Measurements from ENCODE around the gene GKN2. TPM values are rescaled to one million over a fixed set of nuclear protein-coding genes. Genes with fewer than 3 reads are reported as not detected.
A peak's percentile ranks its signal among the peaks of the same experiment; 100 is the strongest.
"Not testable (repeated sequence)": the region's sequence is repeated elsewhere in the genome, so short reads cannot be mapped to it uniquely, and the experiment has no call there.

Gene GKN2
- total RNA-seq, 1 donor from 2014 or later, result not detected

GRCh38 chr2:68920481-68921170 lies 32.1 kb downstream of the GKN2 start:
- DNase-seq (ENCODE audit: low spot score), result no peak

GRCh38 chr2:68918497-68918896 lies 34.2 kb downstream of the GKN2 start:
- DNase-seq (ENCODE audit: low spot score), result no peak

GRCh38 chr2:68917034-68917718 lies 35.5 kb downstream of the GKN2 start:
- no peak for DNase-seq (ENCODE audit: low spot score)

GRCh38 chr2:68916226-68916625 lies 36.5 kb downstream of the GKN2 start:
- no peak for DNase-seq (ENCODE audit: low spot score)

- DNase-seq (ENCODE audit: low spot score), result no peak
These were observed 37.3 kb downstream of the GKN2 start for GRCh38 chr2:68915393-68915792.

GRCh38 chr2:68913359-68913758 lies 39.3 kb downstream of the GKN2 start:
- no peak for DNase-seq (ENCODE audit: low spot score)

GRCh38 chr2:68912732-68913131 lies 40.0 kb downstream of the GKN2 start:
- no peak for DNase-seq (ENCODE audit: low spot score)

- DNase-seq (ENCODE audit: low spot score), result no peak
These were observed 40.6 kb downstream of the GKN2 start for GRCh38 chr2:68912111-68912510.

GRCh38 chr2:68911709-68912108 lies 41.0 kb downstream of the GKN2 start:
- no peak for DNase-seq (ENCODE audit: low spot score)

- no peak for DNase-seq (ENCODE audit: low spot score)
These were observed 41.4 kb downstream of the GKN2 start for GRCh38 chr2:68911246-68911645.

- peak; percentile 82 for DNase-seq (ENCODE audit: low spot score)
These were observed 42.7 kb downstream of the GKN2 start for GRCh38 chr2:68909793-68910674.

- peak; percentile 88 for DNase-seq (ENCODE audit: low spot score)
These were observed 44.2 kb downstream of the GKN2 start for GRCh38 chr2:68908392-68908970.

GRCh38 chr2:68907920-68908253 lies 44.8 kb downstream of the GKN2 start:
- DNase-seq (ENCODE audit: low spot score), result no peak

- no peak for DNase-seq (ENCODE audit: low spot score)
These were observed 45.3 kb downstream of the GKN2 start for GRCh38 chr2:68907232-68907919.

- DNase-seq (ENCODE audit: low spot score), result no peak
These were observed 46.0 kb downstream of the GKN2 start for GRCh38 chr2:68906716-68907115.

- DNase-seq (ENCODE audit: low spot score), result no peak
These were observed 47.6 kb downstream of the GKN2 start for GRCh38 chr2:68905116-68905515.

- DNase-seq (ENCODE audit: low spot score), result no peak
These were observed 51.1 kb downstream of the GKN2 start for GRCh38 chr2:68901561-68901960.

GRCh38 chr2:68901199-68901514 lies 51.5 kb downstream of the GKN2 start:
- no peak for DNase-seq (ENCODE audit: low spot score)

- no peak for DNase-seq (ENCODE audit: low spot score)
These were observed 52.0 kb downstream of the GKN2 start for GRCh38 chr2:68900496-68901198.

GRCh38 chr2:68895981-68896380 lies 56.7 kb downstream of the GKN2 start:
- not testable (repeated sequence) for DNase-seq (ENCODE audit: low spot score)
